Measurements from ENCODE around the gene RNF217.

Gene RNF217

GRCh38 chr6:125022391-125022989, 60.3 kb downstream of the RNF217 start:
- Histone ChIP-seq H4K20me1 (ENCODE audit: insufficient read depth) (no peaks in the 10 kb centered on the region), H3K9ac (no peak overlapping the region), H3K27me3 (ENCODE audit: insufficient read depth, low read depth) (no peaks in the 10 kb centered on the region), H3K4me1 (ENCODE audit: low read depth, poor library complexity, severe bottlenecking) (no peaks in the 10 kb centered on the region), H3K36me3 (ENCODE audit: insufficient read depth) (no peaks in the 10 kb centered on the region), H3K79me2 (ENCODE audit: insufficient read depth, low read depth) (no peaks in the 10 kb centered on the region), H2AFZ (ENCODE audit: low read depth) (no peak overlapping the region), H3K4me3 (IDR thresholded peaks at IDR 0.05; ENCODE audit: insufficient read depth, low read depth, low read length) (no peak overlapping the region), H3K27ac (no peak overlapping the region), H3K4me2 (no peak overlapping the region)
- no peak for TF ChIP-seq CTCF (conservative IDR thresholded peaks at IDR 0.05; ENCODE audit: low read depth, low read length)

- H3K4me1 ChIP-seq (ENCODE audit: low read depth, poor library complexity, severe bottlenecking): no peaks in the 10 kb centered on the region
- no peaks in the 10 kb centered on the region for H3K79me2 ChIP-seq (ENCODE audit: insufficient read depth, low read depth)
- no peaks in the 10 kb centered on the region for H4K20me1 ChIP-seq (ENCODE audit: insufficient read depth)
- H3K9ac ChIP-seq: no peak overlapping the region
- H3K27me3 ChIP-seq (ENCODE audit: insufficient read depth, low read depth): no peaks in the 10 kb centered on the region
- no peaks in the 10 kb centered on the region for H3K36me3 ChIP-seq (ENCODE audit: insufficient read depth)
- H3K4me2 ChIP-seq: no peak overlapping the region
- H3K4me3 ChIP-seq (IDR thresholded peaks at IDR 0.05; ENCODE audit: insufficient read depth, low read depth, low read length): no peak overlapping the region
- no peak overlapping the region for H2AFZ ChIP-seq (ENCODE audit: low read depth)
- no peak overlapping the region for H3K27ac ChIP-seq
- no peak for TF ChIP-seq CTCF (conservative IDR thresholded peaks at IDR 0.05; ENCODE audit: low read depth, low read length)
Measured at GRCh38 chr6:125025164-125025854, 63.1 kb downstream of the RNF217 start.

GRCh38 chr6:125027287-125027686, 65.0 kb downstream of the RNF217 start:
- H3K4me2 ChIP-seq: no peak overlapping the region
- no peaks in the 10 kb centered on the region for H3K4me1 ChIP-seq (ENCODE audit: low read depth, poor library complexity, severe bottlenecking)
- no peak for TF ChIP-seq CTCF (conservative IDR thresholded peaks at IDR 0.05; ENCODE audit: low read depth, low read length)
- no peaks in the 10 kb centered on the region for H3K27me3 ChIP-seq (ENCODE audit: insufficient read depth, low read depth)
- H3K36me3 ChIP-seq (ENCODE audit: insufficient read depth): no peaks in the 10 kb centered on the region
- H3K9ac ChIP-seq: no peak overlapping the region
- no peaks in the 10 kb centered on the region for H4K20me1 ChIP-seq (ENCODE audit: insufficient read depth)
- H3K4me3 ChIP-seq (IDR thresholded peaks at IDR 0.05; ENCODE audit: insufficient read depth, low read depth, low read length): no peak overlapping the region
- no peak overlapping the region for H2AFZ ChIP-seq (ENCODE audit: low read depth)
- H3K79me2 ChIP-seq (ENCODE audit: insufficient read depth, low read depth): no peaks in the 10 kb centered on the region
- H3K27ac ChIP-seq: no peak overlapping the region

GRCh38 chr6:125030969-125031368, 68.7 kb downstream of the RNF217 start:
- Histone ChIP-seq H3K4me3 (IDR thresholded peaks at IDR 0.05; ENCODE audit: insufficient read depth, low read depth, low read length) (no peak overlapping the region), H3K36me3 (ENCODE audit: insufficient read depth) (no peaks in the 10 kb centered on the region), H3K27ac (no peak overlapping the region), H4K20me1 (ENCODE audit: insufficient read depth) (no peaks in the 10 kb centered on the region), H3K4me2 (no peak overlapping the region), H3K9ac (no peak overlapping the region), H3K27me3 (ENCODE audit: insufficient read depth, low read depth) (no peaks in the 10 kb centered on the region), H2AFZ (ENCODE audit: low read depth) (no peak overlapping the region), H3K4me1 (ENCODE audit: low read depth, poor library complexity, severe bottlenecking) (no peaks in the 10 kb centered on the region), H3K79me2 (ENCODE audit: insufficient read depth, low read depth) (no peaks in the 10 kb centered on the region)
- no peak for TF ChIP-seq CTCF (conservative IDR thresholded peaks at IDR 0.05; ENCODE audit: low read depth, low read length)

Measured in KMS-11 (cell line).